Heart right ventricle (tissue), 16 donors: ENCODE measurements around the gene TEX22. TPM values are rescaled to one million over a fixed set of nuclear protein-coding genes. Genes with fewer than 3 reads are reported as not detected.

Experiments
- ATAC-seq, 8 donors: fragments of 200-7000 bp; cut with Tn5 transposase; one replicate each; pipeline ENCODE4 v1.9.1; 2020; ENCODE audit warnings: mild to moderate bottlenecking in 8 of 8, moderate library complexity in 8 of 8, moderate number of reproducible peaks in 1 of 8
- DNase-seq, 2 donors: peaks; one replicate each; pipeline ENCODE4 v3.0.0-alpha.2; 2020
- H3K27ac ChIP-seq, 10 donors: fragments of 200-600 bp; sonication (generic) in 2 of 10; one replicate each; pipeline versions ENCODE4 v1.5.0 to v1.8.0; 2020 to 2022; ENCODE audit warnings: mild to moderate bottlenecking in 3 of 10
- H3K27me3 ChIP-seq, 7 donors: fragments of 200-600 bp; one replicate each; pipeline ENCODE4 v1.8.0; 2021 to 2022; ENCODE audit warnings: mild to moderate bottlenecking in 2 of 7
- H3K36me3 ChIP-seq, 9 donors: fragments of 200-600 bp; sonication (generic) in 1 of 9; one replicate each; pipeline versions ENCODE4 v1.5.0 to v1.8.0; 2020 to 2022; ENCODE audit warnings: mild to moderate bottlenecking in 2 of 9
- H3K4me1 ChIP-seq, 9 donors: fragments of 200-600 bp; sonication (generic) in 1 of 9; one replicate each; pipeline versions ENCODE4 v1.5.0 to v1.8.0; 2020 to 2022; ENCODE audit warnings: mild to moderate bottlenecking in 4 of 9
- H3K4me3 ChIP-seq, 10 donors: fragments of 200-600 bp; sonication (generic) in 2 of 10; one replicate each; pipeline versions ENCODE4 v1.5.0 to v1.8.0; 2020 to 2022; ENCODE audit warnings: mild to moderate bottlenecking in 7 of 10, moderate library complexity in 2 of 10
- H3K9me3 ChIP-seq, 11 donors: fragments of 200-600 bp in 10 of 11; sonication (generic) in 2 of 11; one replicate each; pipeline versions ENCODE4 v1.5.0 to v1.8.0; 2013 to 2022; ENCODE audit warnings: mild to moderate bottlenecking in 2 of 11, control low read depth in 1 of 11, moderate library complexity in 1 of 11
- WGBS, 2 donors: extraction: QIAGEN DNeasy Blood & Tissue Kit; methylation state at CpG; one replicate each; pipeline ENCODE4 v1.1.7; 2013; ENCODE audit warnings: inconsistent platforms in 1 of 2; 5-methylcytosine and 5-hydroxymethylcytosine counted together
- intact Hi-C, 10 donors: fragments of 100-400 bp; cut with DNase I; formaldehyde crosslinking; loops; one replicate each; pipeline versions ENCODE4 v1.11.1 to v1.14.2; 2022
- polyA plus RNA-seq, 2 donors: library from polyadenylated mRNA; stranded (reverse); fragments of 200-250 nt; gene quantifications; one replicate each; pipeline ENCODE4 v1.2.3, GENCODE V29; 2013
- total RNA-seq, 10 donors: library from RNA; stranded (reverse); fragmentation: NEBNext Ultra II Directional in 3 of 10; extraction: Animal tissue kit (Norgen Biotek cat#: 25700) in 3 of 10; gene quantifications; one replicate each; pipeline versions ENCODE4 v1.2.1 to v1.2.4, GENCODE V29; 2021 to 2023
- TF ChIP-seq, protein P1 (sequence below), 9 donors: fragments of 200-600 bp; sonication (generic) in 2 of 9; IDR thresholded peaks; one replicate each; pipeline versions ENCODE4 v1.5.0 to v1.8.0; 2021 to 2022; ENCODE audit warnings: antibody characterized with exemption in 9 of 9, mild to moderate bottlenecking in 5 of 9, moderate library complexity in 1 of 9
- donor health status: Arrhythmogenic right ventricular cardiomyopathy.
- donor health status: ischemic (EF 13 %, LVEDD 7.1; RV severe dilation, severe dysfunction).
- donor health status: healthy with polysubstance abuse.
- donor health status: DM: no; HTN: yes; CAD: no.
- donor health status: DM: no; HTN: no; CAD: no.
- donor health status: ischemic (EF 25% LVEDD 6.9; RV normal size, moderate dysfunction).
- donor health status: ischemic (EF 25% LVEDD 5.7; RV mildly dilated, moderate dysfunction).
- donor health status: healthy.
- donor health status: DM: yes; HTN: yes; CAD: no.
- donor health status: Ischemic cardiomyopathy.
- donor health status: ischemic (EF 35%, LVEDD 5.7; RV mildly dilated, moderate dysfunction).
- donor health status: nonischemic (EF 11% LVEDD 7.7; RV severe dilation, severe dysfunction).
- donor health status: DM: yes; HTN: yes; CAD: no.
- donor health status: PGD.
- donor health status: ischemic (EF 29% LVEDD 5.4; RV normal size, mild dysfunction).
- donor health status: nonischemic (EF 23%, LVEDD 6.1; RV moderate dilation, normal function).

The TEX22 gene
- total and polyA plus RNA-seq, 12 donors, result 0.07 to 2.0 (median 0.66) TPM; not detected in 2

DNA sequence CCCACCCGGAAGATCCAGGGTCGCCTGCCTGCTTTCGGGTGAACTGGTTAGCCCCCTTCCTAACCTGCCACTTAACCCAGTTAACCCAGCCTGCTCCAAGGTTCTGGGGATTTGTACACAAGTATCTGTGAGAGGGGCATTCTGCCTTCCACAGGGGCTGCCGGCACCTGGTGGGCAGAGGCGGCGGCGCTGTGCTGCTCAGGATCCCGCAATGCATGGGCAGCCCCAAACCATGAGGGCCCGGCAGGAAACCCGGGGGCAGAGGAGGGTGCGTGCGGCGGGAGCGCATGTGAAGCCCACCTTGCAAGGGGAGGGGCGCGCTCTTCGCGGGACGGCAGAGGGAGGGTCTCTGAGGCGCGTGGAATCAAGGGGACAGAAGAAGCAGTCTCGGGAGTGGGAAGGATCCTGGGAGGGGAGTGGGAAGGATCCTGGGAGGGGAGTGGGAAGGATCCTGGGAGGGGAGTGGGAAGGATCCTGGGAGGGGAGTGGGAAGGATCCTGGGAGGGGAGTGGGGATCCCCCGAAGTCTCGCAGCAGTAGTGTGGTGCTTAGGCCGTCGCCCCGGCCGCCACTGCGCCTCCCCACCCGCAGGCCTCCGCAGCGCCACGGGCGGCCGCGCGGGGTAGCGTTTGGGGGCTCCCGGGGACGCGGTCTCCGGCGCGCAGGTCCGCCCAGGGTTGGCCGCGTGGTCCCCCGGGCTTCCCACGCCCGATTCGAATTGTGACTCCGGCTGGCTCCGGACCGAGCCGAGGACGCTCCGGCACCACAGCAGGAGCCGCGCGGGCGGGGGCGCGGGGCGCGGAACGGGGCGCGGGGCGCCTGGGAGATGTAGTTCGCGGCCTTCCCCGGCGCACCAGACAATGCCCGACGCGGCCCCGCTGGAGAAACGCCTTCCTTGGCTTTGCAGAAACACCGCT lies 16.4 kb downstream of the TEX22 start:
- TF ChIP-seq, protein P1, sequence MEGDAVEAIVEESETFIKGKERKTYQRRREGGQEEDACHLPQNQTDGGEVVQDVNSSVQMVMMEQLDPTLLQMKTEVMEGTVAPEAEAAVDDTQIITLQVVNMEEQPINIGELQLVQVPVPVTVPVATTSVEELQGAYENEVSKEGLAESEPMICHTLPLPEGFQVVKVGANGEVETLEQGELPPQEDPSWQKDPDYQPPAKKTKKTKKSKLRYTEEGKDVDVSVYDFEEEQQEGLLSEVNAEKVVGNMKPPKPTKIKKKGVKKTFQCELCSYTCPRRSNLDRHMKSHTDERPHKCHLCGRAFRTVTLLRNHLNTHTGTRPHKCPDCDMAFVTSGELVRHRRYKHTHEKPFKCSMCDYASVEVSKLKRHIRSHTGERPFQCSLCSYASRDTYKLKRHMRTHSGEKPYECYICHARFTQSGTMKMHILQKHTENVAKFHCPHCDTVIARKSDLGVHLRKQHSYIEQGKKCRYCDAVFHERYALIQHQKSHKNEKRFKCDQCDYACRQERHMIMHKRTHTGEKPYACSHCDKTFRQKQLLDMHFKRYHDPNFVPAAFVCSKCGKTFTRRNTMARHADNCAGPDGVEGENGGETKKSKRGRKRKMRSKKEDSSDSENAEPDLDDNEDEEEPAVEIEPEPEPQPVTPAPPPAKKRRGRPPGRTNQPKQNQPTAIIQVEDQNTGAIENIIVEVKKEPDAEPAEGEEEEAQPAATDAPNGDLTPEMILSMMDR (IDR thresholded peaks at IDR 0.05), result peak; percentile 55 to 88 (median 79)
- peaks cover 9 to 46% (median 39%) of the 10 kb centered on the region in 9 donors for H3K4me1 ChIP-seq
- no peaks in the 10 kb centered on the region for H3K9me3 ChIP-seq
- H3K27ac ChIP-seq, result peak overlapping the region; percentile 59 to 87 (median 78)
- intact Hi-C loops, result loop anchor here in 2 of 10 donors (5.0 to 10.0 kb wide), 2 partner anchors 42 to 70 kb away; partner anchors contain the start of gene CRIP1 (in 1 of the 2)
- H3K4me3 ChIP-seq, result peak overlapping the region in 9 of 10 donors; percentile 27 to 64 (median 56)
- H3K36me3 ChIP-seq, result no peaks in the 10 kb centered on the region
- ATAC-seq (peak; percentile 79 to 89 (median 82)), DNase-seq (peak; percentile 78 to 85)
- peaks cover 0 to 53% (median 3%) of the 10 kb centered on the region in 7 donors for H3K27me3 ChIP-seq
- 13 to 15% methylated on average over 79 of the region's 79 CpGs for WGBS, 2 donors

DNA sequence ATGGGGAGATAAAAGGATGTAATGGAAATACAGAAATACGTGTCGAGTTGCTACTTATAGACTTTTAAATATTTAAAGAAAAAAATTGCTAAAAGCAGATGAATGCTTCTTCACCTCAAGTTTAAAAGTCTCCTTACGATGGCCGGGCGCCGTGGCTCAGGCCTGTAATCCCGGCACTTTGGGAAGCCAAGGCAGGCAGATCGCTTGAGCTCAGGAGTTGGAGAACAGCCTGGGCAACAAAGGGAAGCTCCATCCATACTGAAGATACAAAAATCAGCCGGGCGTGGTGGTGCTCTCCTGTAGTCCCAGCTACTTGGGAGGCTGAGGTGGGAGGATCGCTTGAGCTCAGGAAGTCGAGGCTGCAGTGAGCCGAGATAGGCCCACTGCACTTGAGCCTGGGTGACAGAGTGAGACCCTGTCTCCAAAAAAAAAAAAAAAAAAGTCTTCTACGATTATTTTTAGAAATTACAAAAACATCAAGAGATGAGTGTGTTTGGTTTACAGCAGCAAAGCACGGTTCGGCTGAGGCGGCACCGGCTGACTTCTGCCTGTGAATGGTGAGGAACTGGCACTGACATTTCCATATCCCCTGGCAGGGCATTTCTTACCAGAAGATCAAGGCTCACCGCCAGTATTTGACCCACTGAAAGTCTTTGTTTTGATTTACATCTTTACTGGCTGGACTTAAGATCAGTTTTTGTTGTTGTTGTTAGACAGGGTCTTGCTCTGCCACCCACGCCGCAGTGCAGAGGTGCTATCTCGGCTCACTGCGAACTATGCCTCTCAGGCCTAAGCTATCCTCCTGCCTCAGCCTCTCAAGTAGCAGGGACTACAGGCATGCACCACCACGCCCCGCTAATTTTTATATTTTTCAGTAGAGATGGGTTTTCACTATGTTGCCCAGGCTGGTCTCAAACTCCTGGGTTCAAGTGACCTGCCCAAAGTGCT lies 17.4 kb downstream of the TEX22 start:
- ATAC-seq, result no peak
- peaks cover 12 to 48% (median 41%) of the 10 kb centered on the region in 9 donors for H3K4me1 ChIP-seq
- H3K27ac ChIP-seq, result peak overlapping the region in 9 of 10 donors; percentile 62 to 87 (median 78)
- H3K9me3 ChIP-seq, result no peaks in the 10 kb centered on the region
- 88 to 89% methylated on average over 25 of the region's 25 CpGs for WGBS, 2 donors
- peaks cover 0 to 43% (median 2%) of the 10 kb centered on the region in 7 donors for H3K27me3 ChIP-seq
- no peaks in the 10 kb centered on the region for H3K36me3 ChIP-seq
- no peak for DNase-seq
- intact Hi-C loops, result loop anchor here in 1 of 10 donors (10.0 kb wide), 1 partner anchor 69 kb away; the partner anchor contains the start of gene CRIP1
- H3K4me3 ChIP-seq, result peak overlapping the region in 8 of 10 donors; percentile 27 to 64 (median 58)
- TF ChIP-seq, protein P1 (IDR thresholded peaks at IDR 0.05), result no peak

DNA sequence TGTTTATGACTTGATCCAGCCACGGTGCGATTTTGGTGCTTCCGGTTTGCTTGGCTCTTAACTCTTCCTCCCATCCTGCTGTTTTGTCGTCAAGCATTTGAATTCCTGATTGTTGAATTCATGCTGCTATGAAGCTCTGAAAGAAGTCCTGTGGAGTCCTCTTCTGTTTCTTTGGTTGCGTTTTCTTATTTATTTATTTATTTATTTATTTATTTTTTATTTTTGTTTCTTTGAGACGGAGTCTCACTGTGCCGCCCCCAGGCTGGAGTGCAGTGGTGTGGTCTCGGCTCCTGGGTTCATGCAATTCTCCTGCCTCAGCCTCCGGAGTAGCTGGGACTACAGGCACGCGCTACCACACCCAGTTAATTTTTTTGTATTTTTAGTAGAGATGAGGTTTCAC lies 18.3 kb downstream of the TEX22 start:
- Histone ChIP-seq H3K9me3 (no peaks in the 10 kb centered on the region), H3K27me3 (peaks cover 0 to 35% (median 0%) of the 10 kb centered on the region in 7 donors), H3K4me3 (no peak overlapping the region), H3K36me3 (no peaks in the 10 kb centered on the region), H3K4me1 (peaks cover 9 to 51% (median 45%) of the 10 kb centered on the region in 9 donors), H3K27ac (no peak overlapping the region)
- DNase-seq (no peak), ATAC-seq (no peak)
- TF ChIP-seq, protein P1 (IDR thresholded peaks at IDR 0.05), result no peak
- intact Hi-C loops, result loop anchor here in 1 of 10 donors (10.0 kb wide), 1 partner anchor 68 kb away; the partner anchor contains the start of gene CRIP1
- 97 to 98% methylated on average over 11 of the region's 11 CpGs for WGBS, 2 donors
